ENCODE data around the gene PAPPA.

Gene PAPPA

DNA sequence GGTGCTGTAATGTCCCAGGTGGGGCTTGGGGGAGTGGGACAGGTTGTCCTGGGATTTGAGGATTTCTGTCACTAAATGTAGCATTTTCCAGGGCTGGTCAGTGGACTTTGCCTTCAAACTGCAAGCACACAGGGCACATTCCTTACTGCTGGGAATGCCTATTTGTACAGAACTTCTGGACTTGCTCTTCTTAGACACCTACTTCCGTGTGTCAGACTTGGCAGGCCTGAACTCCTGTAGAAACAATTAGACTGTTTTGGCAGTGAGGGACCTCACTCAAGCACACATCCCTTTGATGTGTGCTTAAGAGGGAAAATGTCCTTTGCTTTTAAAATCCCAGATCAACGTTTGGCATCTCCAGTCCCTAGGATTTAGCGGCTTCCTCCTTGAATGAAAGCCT is 192.2 kb downstream of the PAPPA start:
- no peak for DNase-seq (ENCODE audit: low read depth, low spot score)
- ChIA-PET CTCF (no interaction called here), POLR2A (no interaction called here)
- no peak overlapping the region for H3K4me3 ChIP-seq (ENCODE audit: low read depth, low read length)
- TF ChIP-seq, protein P1, sequence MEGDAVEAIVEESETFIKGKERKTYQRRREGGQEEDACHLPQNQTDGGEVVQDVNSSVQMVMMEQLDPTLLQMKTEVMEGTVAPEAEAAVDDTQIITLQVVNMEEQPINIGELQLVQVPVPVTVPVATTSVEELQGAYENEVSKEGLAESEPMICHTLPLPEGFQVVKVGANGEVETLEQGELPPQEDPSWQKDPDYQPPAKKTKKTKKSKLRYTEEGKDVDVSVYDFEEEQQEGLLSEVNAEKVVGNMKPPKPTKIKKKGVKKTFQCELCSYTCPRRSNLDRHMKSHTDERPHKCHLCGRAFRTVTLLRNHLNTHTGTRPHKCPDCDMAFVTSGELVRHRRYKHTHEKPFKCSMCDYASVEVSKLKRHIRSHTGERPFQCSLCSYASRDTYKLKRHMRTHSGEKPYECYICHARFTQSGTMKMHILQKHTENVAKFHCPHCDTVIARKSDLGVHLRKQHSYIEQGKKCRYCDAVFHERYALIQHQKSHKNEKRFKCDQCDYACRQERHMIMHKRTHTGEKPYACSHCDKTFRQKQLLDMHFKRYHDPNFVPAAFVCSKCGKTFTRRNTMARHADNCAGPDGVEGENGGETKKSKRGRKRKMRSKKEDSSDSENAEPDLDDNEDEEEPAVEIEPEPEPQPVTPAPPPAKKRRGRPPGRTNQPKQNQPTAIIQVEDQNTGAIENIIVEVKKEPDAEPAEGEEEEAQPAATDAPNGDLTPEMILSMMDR (IDR thresholded peaks at IDR 0.05; ENCODE audit: insufficient read depth, low read length, missing control alignments) = no peak

DNA sequence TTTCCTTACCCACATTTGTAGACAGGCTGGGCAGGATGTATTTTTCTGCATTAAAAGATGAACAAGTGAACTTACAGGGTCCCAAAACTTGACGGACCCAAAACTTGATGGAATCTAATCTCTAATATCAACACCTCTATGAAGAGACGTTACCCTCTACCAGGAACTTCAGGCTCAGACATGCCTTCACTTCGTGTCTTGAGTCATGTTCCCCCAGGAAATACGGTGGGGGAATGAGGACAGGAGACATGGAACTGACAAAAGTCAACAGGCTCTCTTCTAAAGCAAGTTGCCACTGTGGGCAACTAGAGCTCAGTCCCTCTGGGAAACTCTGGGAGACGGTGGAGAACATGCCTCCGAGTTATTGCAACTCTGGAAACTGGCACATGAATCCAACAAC is 196.1 kb downstream of the PAPPA start:
- DNase-seq (ENCODE audit: low read depth, low spot score) = no peak
- TF ChIP-seq, protein P1 (IDR thresholded peaks at IDR 0.05; ENCODE audit: insufficient read depth, low read length, missing control alignments) = no peak
- ChIA-PET CTCF (no interaction called here), POLR2A (no interaction called here)
- no peak overlapping the region for H3K4me3 ChIP-seq (ENCODE audit: low read depth, low read length)

DNA sequence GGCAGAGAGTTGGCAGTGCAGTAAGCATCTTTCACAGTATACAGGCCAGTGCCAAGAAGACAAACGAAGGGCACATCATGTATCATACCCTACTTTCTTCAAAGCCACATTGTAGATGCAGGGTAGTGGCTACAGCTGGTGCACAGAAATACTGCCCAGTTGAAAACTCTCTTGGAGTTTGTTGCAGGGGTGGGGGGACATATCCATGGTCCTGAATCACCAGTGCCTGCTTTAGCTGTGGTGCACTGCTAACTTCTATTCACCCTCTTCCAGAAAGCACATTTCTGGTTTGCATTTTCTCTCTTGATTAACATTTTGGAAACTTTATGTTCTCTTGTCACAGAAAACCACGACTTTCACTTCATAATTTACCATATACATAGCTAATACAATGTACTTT is 196.6 kb downstream of the PAPPA start:
- ChIA-PET CTCF (interaction anchor here (1.3 kb wide), 1 partner anchor 757 kb away, joined by 7 read pairs; no protein-coding TSS in a partner anchor), POLR2A (no interaction called here)
- DNase-seq (ENCODE audit: low read depth, low spot score) = no peak
- no peak overlapping the region for H3K4me3 ChIP-seq (ENCODE audit: low read depth, low read length)
- TF ChIP-seq, protein P1 (IDR thresholded peaks at IDR 0.05; ENCODE audit: insufficient read depth, low read length, missing control alignments) = no peak

DNA sequence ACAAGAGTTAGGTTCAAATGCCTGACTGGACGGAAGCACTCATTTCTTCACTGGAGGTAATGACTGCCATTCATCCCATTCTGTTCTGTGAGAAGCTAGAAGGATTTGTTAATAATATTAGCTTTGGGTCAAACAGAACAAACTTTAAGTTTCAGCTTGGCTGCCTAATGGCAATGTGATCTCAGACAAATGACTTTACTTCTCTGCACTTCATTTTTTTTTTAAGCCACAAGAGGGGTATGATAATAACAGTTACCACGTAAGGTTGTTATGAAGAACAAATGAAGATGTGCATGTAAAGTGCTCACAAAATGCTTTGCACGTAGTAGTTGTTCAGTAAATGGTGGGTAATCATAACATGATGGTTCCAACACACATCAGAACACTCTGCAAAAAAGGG is 199.4 kb downstream of the PAPPA start:
- ChIA-PET POLR2A (no interaction called here), CTCF (interaction anchor here (1.2 kb wide), 1 partner anchor 219 kb away, joined by 3 read pairs; no protein-coding TSS in a partner anchor)
- H3K4me3 ChIP-seq (ENCODE audit: low read depth, low read length) = no peak overlapping the region
- TF ChIP-seq, protein P1 (IDR thresholded peaks at IDR 0.05; ENCODE audit: insufficient read depth, low read length, missing control alignments) = no peak
- no peak for DNase-seq (ENCODE audit: low read depth, low spot score)

DNA sequence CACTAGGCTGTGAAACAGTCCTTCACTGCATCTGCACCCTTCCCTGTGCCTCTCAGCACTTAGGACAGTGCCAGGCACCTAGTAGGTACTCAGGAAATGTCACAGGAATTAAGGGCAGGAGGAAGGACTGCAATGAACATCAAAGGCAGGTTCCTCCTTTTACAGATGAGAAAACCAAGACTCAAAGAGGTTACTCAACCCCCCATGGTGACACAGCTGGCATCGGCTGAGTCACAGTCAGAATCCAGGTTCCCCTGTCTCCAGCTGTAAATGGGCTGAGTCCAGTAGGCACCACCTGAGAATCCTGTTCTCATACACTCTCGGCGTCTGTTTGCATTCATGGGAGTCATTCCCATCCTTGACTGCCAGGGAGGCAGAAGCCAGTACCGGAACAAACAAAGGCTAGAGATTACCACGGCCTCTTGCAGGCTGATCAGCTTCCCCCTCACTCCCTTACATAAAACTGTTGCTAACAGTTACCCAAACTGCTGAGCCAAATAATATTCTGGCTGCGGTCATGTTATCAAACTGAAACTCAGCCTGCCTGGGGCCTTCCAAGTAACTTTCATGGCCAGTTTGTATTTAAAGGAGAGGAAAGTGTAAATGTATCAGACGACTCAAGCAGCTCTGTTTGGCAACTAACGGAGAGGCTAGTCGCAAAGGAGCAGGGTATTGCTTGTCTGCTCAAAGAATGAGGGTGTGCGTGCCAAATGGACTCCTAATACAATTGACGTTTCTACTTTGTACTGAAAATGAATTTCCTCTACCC is 201.7 kb downstream of the PAPPA start:
- ChIA-PET CTCF (no interaction called here), POLR2A (no interaction called here)
- no peak overlapping the region for H3K4me3 ChIP-seq (ENCODE audit: low read depth, low read length)
- TF ChIP-seq, protein P1 (IDR thresholded peaks at IDR 0.05; ENCODE audit: insufficient read depth, low read length, missing control alignments) = no peak
- DNase-seq (ENCODE audit: low read depth, low spot score) = no peak

DNA sequence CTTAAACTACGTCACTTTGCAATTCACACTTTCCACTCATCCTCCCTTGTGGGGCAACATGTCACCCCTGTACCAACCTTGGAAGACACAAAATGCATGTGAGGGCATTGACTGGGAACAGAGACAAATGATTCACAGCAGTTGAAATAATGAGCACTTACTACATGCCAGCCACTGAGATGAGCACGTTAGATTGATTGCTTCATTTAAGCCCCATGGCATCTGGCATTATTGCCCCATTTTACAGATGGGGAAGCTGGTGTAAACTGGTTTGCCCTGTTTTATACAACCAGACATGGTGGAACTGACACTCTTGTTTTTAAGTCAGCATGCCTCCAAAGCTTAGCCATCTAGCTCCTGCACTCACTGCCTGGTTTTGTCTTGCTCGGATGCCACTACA is 204.7 kb downstream of the PAPPA start:
- CTCF ChIA-PET = interaction anchor here (1.4 to 3.2 kb wide), 2 partner anchors 213 to 288 kb away, joined by 4 to 14 read pairs; no protein-coding TSS in a partner anchor
- POLR2A ChIA-PET = no interaction called here
- no peak for DNase-seq (ENCODE audit: low read depth, low spot score)
- TF ChIP-seq, protein P1 (IDR thresholded peaks at IDR 0.05; ENCODE audit: insufficient read depth, low read length, missing control alignments) = no peak
- no peak overlapping the region for H3K4me3 ChIP-seq (ENCODE audit: low read depth, low read length)
